CD4-positive, alpha-beta T cell treated with Interleukin-17A for 4 hours (primary cell): ENCODE results near the gene VAV2.

Experiments used
- DNase-seq: peaks from one replicate; pipeline ENCODE4 v3.0.0-alpha.2; 2020; ENCODE audit warnings: mixed read lengths

The VAV2 gene

DNA sequence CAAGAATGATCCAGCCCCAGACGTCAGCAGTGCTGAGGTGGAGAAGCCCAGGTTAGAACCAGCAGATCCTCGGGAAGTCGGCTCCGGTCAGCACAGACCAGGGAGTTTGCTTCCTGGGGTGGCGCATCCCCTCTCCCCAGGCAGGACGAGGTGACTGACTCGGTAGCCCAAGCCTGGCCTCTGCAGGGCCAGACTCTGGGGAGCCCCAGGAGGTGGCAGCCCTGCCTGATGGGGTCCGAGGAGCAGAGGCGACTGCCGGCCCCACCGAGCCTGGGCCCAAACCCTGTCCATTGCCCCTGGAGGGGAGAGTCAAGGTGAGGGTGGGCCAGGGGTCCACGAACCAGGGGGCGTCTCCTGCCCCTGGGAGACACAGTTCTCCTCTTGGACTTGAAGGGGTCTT is 201.1 kb downstream of the VAV2 start:
- DNase-seq: no peak

DNA sequence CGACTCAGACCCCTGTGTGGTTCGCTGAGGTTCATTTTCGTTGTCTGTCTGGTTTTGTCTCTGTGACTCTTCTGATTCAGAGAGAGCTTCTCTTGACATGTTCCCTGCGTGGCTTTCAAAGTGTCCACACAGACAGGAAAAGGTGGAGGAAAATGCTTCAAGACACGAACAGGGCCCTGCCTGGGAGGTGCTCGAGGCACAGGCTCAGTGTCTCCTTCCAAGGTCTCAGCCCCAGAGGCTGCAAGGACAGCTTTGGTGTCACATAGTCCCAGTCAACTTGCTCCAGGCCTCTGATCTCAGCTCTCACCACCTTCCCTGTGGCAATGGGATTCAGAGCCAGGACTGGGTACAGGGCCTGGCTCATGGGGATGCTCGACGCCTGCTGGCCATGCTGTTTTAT is 202.3 kb downstream of the VAV2 start:
- DNase-seq: no peak

DNA sequence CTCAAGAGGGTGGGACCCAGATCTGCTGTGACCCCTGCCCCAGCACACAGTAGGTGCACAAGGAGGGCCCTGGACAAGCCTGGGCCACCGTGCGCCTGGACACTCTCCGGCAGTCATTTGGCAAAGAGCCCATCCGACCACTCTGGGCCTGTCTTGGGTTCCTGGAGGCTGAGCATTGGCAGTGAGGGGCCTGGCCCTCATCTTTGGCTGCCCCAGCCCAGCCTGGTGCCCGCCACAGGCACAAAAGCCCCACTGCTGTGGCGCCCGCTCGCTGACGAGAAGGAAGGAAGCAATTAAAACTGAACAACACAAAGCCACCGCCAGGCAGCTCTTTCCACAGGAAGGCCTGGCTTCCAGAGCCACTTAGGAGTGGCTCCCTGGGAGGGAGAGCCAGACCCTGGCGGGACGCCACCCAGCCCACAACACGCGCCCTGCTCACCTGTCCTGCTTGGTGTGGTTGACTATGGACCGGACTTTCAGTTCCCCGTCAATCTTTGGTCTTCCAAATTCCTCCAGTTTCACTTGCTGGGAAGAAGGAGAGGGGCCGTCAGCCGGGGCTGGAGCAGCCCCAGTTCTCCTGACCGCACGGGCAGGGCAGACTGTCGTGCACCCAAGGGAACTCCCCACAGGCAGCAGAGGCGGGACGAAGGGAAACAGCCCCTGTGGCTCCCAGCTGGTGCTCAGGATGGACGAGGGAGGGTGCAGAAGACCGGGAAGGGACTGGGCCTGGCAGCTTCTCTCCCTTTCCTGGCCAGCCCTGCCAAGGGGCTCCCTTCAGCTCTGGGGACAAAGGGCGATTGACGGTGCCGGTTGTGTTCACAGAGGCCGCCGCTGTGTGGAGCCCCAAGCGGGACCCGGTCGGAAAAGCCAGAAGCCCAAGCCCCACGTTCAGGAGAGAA is 203.1 kb downstream of the VAV2 start:
- no peak for DNase-seq

DNA sequence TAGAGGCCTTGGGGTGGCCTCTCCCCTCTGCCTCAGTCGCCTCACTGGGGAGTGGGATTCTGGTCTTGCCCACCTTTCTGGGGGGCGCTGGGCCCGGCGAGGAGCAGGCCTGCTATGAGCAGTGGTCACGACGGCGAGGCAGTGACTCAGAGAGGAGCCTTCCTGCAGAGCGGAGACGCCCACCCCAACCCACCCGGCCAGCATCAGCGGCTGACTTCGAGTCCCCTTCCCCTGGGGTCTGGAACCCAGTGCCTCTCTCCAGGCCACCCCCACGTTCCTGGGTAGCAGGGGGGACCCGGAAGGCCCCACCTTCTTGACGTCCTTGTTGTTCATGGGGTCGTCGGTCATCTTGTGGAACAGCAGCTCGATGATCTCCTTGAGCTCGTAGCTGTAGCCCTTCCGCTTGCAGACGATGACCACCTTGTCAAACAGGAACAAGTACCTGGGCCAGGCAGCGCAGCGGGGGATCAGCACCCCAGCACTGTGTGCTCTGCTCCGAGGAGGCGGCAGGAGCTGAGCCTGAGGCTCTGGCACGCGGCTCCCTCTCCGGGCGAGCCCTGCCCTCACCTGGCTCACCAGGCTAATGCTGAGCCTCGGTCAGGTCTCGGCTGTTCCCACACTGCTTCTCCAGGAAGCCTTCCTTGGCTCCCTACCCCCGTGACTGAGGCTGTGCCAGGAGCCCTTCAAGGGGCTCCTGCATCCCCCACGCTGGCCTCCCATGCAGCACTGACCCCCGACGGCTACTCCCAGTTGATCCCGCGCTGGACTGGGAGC is 203.9 kb downstream of the VAV2 start:
- no peak for DNase-seq

DNA sequence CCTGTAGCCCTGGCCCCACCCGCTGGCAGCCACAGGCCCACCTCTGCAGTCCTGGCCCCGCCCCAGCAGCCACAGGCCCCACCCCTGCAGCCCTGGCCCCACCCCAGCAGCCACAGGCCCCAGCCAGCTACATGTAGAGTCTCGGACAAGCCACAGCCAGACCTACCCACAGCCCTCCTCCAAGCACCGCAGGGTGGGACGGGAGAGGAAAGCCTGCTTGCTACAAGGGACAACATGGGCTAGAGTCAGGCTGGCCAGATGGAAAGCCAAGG is 204.4 kb downstream of the VAV2 start:
- DNase-seq: no peak

DNA sequence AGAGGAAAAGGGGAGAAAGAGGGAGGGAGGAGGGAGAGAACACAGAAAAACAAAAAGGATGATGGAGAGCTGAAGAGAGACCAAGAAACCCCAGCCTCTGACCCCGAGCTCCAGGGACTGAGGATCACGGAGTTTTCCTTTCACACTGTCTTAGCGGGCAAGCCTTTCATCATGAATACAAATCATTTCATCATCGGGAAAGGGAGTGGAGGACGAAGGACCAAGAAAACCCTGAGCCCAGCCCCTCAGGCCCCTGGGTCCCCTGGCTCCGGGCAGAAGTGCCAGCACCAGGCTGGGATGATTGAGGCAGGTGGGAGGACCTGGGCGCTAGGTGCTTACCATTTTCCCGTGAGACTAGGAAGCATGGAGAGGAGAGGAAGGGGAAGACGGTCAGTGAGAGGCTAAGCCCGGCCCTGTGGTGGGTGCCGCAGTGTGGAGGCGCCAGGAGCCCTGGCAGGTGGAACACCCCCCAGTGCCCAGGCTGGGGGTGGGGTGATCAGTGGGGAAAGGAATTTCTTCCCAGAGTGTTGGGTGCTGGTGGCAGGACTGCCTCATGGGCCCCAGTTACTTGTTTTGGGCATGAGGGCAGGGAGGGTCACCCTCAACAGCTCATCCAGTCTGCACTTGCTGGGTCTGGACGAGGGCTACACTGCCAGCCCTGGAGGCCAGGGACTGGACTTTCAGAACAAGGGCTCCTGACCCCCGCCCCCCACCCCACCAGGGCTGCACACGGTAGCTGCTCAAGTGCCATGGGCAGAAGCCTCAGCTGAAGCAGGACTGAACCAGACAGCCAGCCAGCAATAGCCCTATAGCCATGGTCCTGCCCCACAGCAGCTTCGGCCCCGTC is 205.0 kb downstream of the VAV2 start:
- no peak for DNase-seq

DNA sequence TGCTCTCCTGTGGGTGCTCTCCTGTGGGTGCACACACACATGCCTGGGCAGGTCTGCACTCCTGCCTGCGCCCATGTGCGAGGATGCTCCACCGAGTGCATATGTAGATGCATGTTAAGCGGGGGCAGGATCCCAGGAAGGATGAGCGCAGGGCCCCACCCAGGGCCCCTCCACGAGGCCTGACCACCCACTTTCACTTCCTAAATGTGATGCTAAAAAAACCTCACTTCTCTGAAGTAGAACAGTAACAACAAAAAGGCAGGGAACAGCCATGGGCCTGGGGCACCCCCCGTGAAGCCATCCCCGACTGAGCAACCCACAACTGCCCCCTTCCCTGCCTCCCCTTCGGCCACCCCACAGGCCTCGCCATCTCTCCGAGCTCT is 205.8 kb downstream of the VAV2 start:
- DNase-seq: no peak

DNA sequence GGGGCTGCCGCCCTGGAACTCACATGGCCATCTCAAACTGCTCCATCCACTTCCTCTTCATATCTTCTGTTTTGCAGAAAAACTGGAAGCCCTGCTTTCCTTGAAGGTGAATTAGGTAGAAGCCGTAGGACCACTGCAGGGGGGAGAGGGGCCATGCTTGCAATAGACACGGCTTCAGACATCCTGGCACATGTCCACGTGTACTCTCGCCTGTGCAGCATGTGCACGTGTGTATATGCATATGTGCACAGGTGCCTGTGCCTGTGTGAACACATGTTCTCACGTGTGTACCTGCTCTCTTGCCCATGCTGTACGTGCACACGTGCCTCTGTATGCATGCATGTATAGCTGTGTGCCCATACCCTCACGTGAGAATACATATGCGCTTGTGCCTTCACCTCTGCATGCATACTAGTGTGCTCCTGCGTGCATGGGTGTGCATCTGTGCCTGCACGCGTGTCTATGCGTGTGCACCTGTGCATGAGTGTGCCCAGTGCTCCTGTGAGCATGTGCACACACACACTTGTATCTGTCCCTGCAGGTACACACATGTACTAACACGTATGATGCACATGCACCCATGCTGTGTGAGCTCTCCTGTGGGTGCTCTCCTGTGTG is 206.3 kb downstream of the VAV2 start:
- DNase-seq: no peak

DNA sequence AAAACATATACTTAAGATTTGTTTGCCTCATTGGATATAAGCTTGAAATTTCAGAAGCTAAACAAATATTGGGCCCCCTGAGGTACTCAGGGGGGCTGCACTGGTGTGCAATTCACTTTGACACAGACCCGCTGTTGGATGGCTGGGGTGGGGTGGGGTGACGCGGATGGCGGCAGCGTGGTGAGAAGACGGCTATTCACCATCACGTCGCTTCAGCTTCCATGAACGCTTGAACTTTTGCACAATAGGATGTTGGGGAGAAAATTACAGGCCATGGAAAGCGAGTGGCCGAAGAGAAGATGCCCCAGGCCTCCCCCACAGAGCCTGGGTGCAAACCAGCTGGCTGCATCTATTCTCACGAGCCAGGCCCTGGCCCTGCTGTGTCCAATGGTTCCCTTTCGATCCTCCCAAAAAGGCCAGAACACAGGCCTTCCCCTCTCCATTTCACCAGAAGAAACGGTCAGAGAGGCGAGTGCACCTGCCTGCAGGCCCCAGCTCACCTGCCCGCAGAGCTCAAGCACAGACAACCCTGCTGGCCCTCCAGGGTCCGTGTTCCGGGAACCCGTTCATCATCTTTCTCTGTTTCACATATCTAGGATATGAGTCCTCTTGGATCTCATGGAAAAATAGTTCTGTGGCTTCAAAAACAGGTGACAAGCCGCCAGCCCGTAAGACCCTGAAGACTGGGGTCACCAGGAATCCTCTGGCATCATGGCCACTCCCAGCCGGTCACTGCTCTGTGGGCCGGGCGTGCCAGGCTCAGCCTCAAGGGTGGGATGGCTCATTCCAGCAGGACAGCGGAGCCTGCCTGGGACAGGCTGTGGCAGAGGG is 207.2 kb downstream of the VAV2 start:
- DNase-seq: no peak

DNA sequence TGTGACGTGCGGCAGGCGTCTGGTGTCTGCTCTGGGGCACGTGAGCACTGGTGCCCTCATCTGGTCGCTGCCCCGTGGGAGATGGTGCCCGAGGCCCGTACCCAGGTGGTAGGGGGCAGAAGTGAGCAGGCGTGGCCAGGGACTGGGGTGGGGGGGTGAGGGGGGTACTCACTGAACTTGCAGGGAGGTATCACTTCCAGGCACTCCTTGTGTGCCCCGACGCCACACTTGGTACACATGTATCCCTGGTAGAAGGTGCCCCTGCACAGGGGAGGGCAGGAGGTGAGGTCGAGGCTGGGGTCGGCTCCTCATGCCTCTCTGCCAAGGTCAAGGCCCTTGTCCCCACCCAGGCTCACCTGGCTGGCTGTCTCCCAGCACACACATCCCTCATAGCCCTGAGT is 208.8 kb downstream of the VAV2 start:
- DNase-seq: no peak

DNA sequence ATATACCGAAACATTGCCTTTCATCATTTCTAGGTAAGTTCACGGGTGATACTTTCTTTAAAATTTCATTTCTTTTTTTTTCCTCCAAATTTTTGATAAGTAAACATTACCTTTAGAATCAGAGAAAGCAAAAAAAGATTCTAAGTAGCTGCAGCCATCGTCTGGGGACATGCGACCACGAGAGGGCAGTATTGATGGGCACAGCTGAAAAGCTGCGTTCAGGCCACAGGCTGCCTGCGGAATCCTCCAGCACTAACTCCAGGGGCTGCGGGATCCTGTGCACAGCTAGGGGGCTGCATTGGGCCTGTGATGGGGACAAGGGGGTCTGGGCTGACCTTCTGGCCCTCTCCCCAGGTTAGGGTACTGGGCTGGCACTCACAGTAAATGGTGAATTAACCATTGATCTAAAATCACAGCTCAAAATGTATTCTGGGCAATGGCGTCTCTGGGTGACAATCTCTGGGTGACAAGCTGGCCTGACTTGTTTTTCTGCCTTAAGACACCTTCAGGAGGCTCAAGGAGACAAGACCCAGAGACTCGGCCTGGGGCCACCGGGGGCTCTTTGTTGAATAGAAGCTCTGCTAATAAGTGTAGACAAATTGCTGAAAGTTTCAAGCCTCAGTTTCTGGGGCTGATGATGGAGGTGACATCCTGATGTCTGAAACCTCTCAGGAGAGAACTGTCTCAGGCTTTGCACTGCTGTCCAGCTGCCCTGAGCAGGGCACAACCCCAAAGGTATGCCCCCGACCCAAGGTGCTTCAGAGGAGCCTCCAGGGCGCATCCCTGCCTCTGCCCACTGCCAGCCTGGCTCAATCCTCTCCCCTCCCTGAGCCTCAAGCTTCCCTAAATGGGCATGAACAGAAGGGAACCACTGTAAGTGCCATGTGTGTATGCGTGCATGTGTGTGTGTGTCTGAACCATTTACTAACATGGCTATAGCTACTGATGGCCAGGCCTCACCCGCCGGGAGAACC is 209.7 kb downstream of the VAV2 start:
- peak; percentile 76 for DNase-seq

DNA sequence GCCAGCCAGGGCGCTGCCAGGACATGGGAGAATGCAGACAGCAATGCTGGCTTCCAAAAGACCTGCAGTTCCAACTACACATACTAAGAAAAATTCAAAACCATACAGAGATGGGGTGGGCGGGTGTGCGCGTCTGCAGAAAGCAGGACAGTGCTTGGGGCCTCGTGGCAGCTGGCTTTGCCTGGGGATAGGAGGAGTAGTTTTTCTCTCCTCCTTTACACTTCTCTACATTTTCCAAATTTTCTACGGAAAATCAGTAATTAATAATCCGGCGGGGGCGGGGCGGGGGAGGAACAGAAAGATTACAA is 210.3 kb downstream of the VAV2 start:
- DNase-seq: no peak

DNA sequence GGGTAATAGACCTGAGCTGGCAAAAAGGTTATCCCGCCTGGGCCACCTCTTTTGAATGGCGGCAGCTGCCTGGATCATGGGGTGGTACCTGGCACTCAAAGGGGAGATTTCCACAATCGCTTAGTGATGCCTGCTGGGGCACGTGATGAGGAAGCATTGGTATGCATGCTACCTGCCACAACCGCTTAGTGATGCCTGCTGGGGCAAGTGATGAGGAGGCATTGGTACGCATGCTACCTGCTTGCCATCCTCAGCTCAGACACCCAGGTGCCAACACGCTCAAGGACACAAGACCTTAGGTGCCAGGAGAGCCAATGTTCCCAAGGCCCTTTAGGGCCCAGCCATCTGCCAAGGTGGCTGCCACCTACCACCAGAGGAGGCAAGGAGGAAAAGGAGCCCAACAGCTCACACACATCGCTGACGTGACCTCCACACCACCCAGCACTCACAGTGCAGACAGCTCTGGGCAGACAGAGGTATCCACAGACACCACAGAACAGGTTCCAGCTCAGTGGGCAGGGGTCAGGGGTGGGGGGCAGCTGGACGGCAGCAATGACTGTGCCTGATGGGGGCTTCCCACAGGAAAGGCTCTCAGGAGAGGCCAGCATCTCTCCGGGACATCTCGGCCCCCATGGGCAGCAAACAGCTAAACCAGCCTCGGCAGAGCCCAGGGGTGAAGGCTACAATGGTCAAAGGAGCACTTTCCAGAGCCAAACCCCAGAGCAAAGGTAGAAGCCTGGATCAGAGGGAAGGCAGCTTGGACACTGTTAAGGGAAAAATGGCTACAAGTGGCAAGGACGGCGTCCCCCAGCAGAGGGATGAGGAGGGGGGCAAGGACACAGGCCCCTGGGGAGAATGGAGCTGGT is 210.9 kb downstream of the VAV2 start:
- no peak for DNase-seq

DNA sequence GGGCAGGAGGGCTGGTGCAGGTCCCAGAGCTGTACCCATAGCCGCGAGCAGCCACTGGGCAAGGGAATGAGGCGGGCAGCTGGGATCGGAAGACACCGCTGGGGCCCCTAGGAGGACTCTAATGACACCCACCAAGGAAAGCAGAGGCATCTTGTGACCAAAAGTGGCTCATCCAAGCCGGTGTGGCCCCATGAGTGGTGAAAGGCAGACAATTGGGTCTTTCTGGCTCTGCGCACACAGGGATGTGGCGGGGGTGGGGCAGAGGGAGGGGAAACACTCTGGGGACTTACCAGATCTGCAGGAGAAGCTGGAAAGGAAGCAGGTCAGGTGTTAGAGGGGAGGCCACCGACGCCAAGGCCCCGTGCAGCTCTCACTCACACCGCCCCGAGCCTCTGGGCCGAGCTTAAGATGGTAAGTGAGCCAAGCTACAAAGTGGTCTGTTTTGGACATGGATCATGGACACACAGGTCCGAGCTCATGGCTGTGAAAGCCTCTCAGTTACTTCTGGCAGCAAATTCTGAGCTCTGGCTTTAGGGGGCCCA is 211.6 kb downstream of the VAV2 start:
- DNase-seq: no peak

DNA sequence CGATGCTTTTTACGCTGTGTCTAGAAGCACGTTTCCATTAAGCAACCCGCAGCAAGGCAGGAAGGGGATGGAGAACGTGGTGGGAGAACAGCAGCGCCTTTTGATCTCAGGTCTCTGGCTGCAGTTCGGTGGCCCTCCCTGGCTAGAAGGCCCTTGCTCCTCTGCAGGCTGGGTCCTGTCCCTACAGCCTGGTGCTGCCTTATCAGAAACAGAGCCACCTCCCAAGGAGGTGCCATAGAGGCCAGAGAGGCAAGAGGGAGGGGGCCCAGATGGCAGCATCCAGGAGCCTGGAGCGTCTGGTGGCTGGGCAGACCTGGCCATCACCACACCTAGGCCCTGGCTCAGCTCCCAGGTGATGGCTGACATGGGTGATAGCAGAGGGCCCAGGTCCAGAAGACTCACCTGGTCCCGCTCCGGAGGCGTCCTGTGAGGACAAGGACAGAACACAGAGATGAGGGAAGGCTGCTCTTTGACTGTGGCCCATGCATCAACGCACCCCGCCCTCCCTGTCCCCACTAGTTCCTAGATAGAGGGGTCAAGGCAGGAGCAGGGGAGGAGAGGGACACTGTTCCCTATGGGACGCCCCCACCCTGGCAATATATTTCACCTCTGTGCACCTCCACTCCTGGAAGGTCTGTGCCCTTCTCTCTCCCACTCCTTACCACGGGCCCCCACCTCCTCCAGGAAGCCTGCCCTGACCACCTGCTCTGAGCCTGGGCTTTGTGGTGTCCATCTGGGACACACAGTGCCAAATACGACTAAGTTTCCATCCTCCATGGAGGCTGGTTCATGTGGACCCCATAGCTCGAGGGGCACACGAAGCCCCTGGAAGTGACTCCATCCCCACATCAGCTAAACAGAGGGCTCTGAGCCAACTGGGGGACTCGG is 212.4 kb downstream of the VAV2 start:
- no peak for DNase-seq

DNA sequence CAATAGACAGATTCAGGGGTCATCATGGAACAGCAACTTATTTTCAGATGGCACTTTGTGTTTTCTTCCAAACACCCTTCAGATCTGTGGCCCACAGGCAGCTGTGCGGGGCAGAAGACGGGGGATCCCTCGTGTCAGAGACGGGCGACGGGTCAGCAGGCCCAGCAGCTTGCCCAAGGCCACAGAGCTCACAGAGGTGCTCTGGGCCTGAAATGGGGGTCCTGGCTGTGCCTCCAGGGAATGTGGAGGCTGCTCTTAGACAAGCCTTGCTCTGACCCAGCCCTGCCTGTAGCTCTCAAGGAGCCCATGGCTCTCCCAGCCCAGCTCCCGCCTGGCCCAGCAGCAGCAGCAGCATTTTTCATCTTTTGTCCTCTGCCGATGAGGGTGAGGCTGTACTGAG is 213.0 kb downstream of the VAV2 start:
- DNase-seq: no peak

DNA sequence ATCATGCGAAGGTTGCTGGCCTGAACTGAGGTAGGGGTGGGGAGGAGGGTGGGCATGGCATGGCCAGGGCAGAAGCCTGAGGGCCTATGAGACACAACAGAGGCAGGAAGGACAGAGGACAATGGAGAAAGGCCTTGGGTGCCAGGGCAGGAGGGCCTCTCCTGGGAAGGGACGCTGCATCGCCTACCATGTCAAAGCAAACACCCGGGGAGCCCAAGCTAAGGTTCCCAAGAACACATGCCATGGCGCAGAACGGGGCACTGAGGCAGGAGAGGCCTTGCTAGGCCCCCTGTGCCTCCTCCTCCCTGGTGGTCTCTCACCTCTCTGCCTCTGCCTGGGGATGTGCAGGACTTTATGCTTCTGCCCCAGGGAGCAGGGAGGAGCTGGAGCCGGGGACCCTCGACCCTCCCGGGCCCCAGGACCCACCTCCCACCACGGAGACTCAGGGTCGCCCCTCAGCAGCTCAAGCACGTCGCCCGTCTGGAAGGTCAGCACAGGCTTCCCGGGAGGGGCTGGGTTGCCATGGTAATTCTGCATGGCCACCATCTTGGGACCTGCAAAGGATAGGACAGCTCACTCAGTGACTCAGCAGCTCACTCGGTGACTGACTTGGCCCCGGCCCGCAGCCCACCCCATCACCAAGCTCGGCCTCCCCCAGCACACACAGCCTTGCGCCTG is 213.6 kb downstream of the VAV2 start:
- no peak for DNase-seq

DNA sequence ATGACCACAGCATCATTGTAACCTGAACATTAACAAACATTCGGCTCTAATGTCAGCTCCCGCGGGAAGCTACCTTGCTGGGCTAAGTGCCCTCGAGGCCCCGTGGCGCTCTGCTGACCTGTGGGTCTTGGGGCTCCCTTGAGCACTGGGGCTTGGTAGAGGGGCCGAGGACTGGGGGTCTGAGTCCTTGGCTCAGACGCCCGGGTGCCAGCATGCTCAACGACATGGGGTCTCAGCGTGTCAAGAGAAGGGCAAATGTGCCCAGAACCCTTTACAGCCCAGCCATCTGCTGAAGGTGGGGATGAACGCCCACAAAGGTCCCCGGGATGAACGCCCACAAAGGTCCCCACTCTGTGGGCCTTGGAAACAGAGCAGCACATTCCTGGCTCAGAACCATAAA is 214.3 kb downstream of the VAV2 start:
- no peak for DNase-seq
